Ascending aorta (tissue), 2 donors: ENCODE measurements around the gene COL6A2. TPM values are rescaled to one million over a fixed set of nuclear protein-coding genes. Genes with fewer than 3 reads are reported as not detected.

Experiments
- DNase-seq, 2 donors: peaks; one replicate each; pipeline ENCODE4 v3.0.0-alpha.2; 2019; ENCODE audit warnings: low spot score in 2 of 2
- H3K27ac ChIP-seq, 2 donors: fragments of 200-600 bp; sonication (generic); one replicate each; pipeline ENCODE4 v1.5.1; 2016 to 2017; ENCODE audit warnings: mild to moderate bottlenecking in 1 of 2
- H3K27me3 ChIP-seq: fragments of 200-600 bp; sonication (generic); one replicate; pipeline ENCODE4 v1.5.1; 2017
- H3K36me3 ChIP-seq, 2 donors: fragments of 200-600 bp; sonication (generic); one replicate each; pipeline ENCODE4 v1.5.1; 2016
- H3K4me1 ChIP-seq, 2 donors: fragments of 200-600 bp; sonication (generic); one replicate each; pipeline ENCODE4 v1.5.1; 2016 to 2017; ENCODE audit warnings: mild to moderate bottlenecking in 1 of 2
- H3K4me3 ChIP-seq, 2 donors: fragments of 200-600 bp; sonication (generic); one replicate each; pipeline ENCODE4 v1.5.1; 2016 to 2017; ENCODE audit warnings: mild to moderate bottlenecking in 1 of 2
- H3K9me3 ChIP-seq, 2 donors: fragments of 200-600 bp; sonication (generic); one replicate each; pipeline ENCODE4 v1.5.1; 2016
- CTCF ChIP-seq, 3 experiments: fragments of 200-600 bp in 2 of 3; fragments of 450-650 bp in 1 of 3; sonication (generic) in 2 of 3; IDR thresholded peaks; one replicate each; pipeline ENCODE4 v1.5.1; 2016 to 2019; ENCODE audit warnings: antibody characterized with exemption in 3 of 3, mild to moderate bottlenecking in 1 of 3, moderate library complexity in 1 of 3
- intact Hi-C: fragments of 100-400 bp; cut with DNase I; formaldehyde crosslinking; loops from one replicate; pipeline ENCODE4 v1.15.1; 2023
- total RNA-seq: library from RNA; depleted of rRNA; stranded (reverse); fragments of >200 nt; gene quantifications from one replicate; pipeline ENCODE4 v1.1.0, GENCODE V29; 2016

Gene COL6A2
- 1,704 TPM for total RNA-seq

GRCh38 chr21:46097336-46098293, at the start of gene COL6A2:
TSS of gene COL6A2 (plus strand) at chr21:46098112.
- H3K27me3 ChIP-seq = no peaks in the 10 kb centered on the region
- H3K9me3 ChIP-seq = peaks cover 4 to 7% of the 10 kb centered on the region in 2 donors
- H3K27ac ChIP-seq = peak within 1 kb of the TSS; percentile 98 to 99
- H3K4me1 ChIP-seq = peaks cover 14 to 20% of the 10 kb centered on the region in 2 donors
- peak within 1 kb of the TSS; percentile 85 to 98 for H3K4me3 ChIP-seq
- peak in 2 of 3 experiments; percentile 39 to 66 for TF ChIP-seq CTCF (IDR thresholded peaks at IDR 0.05)
- peaks cover 0 to 4% of the 10 kb centered on the region in 2 donors for H3K36me3 ChIP-seq
- peak; percentile 8 to 83 for DNase-seq
- intact Hi-C loops = loop anchor here (1.0 to 2.0 kb wide), 3 partner anchors 31 to 123 kb away; no protein-coding TSS in a partner anchor

- intact Hi-C loops = no loop called here
- H3K27ac ChIP-seq = peak overlapping the region; percentile 79 to 86
- no peaks in the 10 kb centered on the region for H3K36me3 ChIP-seq
- H3K27me3 ChIP-seq = no peaks in the 10 kb centered on the region
- peaks cover 4 to 20% of the 10 kb centered on the region in 2 donors for H3K4me1 ChIP-seq
- peak in 1 of 2 donors; percentile 93 for DNase-seq
- no peaks in the 10 kb centered on the region for H3K9me3 ChIP-seq
- H3K4me3 ChIP-seq = no peak overlapping the region
- no peak for TF ChIP-seq CTCF (IDR thresholded peaks at IDR 0.05)
Observed at GRCh38 chr21:46048926-46049889, 48.7 kb upstream of the COL6A2 start.

GRCh38 chr21:46049890-46050667, 47.8 kb upstream of the COL6A2 start:
- intact Hi-C loops = no loop called here
- Histone ChIP-seq H3K4me1 (peaks cover 5 to 26% of the 10 kb centered on the region in 2 donors), H3K27me3 (no peaks in the 10 kb centered on the region), H3K27ac (peak overlapping the region; percentile 79 to 86), H3K9me3 (no peaks in the 10 kb centered on the region), H3K4me3 (no peak overlapping the region), H3K36me3 (no peaks in the 10 kb centered on the region)
- TF ChIP-seq CTCF (IDR thresholded peaks at IDR 0.05) = no peak
- peak in 1 of 2 donors; percentile 62 for DNase-seq

GRCh38 chr21:46050668-46051378, 47.1 kb upstream of the COL6A2 start:
- TF ChIP-seq CTCF (IDR thresholded peaks at IDR 0.05) = no peak
- no peaks in the 10 kb centered on the region for H3K36me3 ChIP-seq
- peaks cover 13 to 33% of the 10 kb centered on the region in 2 donors for H3K4me1 ChIP-seq
- no peaks in the 10 kb centered on the region for H3K9me3 ChIP-seq
- no peaks in the 10 kb centered on the region for H3K27me3 ChIP-seq
- H3K27ac ChIP-seq = peak overlapping the region; percentile 79 to 86
- intact Hi-C loops = no loop called here
- DNase-seq = peak in 1 of 2 donors; percentile 63
- no peak overlapping the region for H3K4me3 ChIP-seq
